ENCODE data around the gene MOB1A. TPM values are rescaled to one million over a fixed set of nuclear protein-coding genes. Genes with fewer than 3 reads are reported as not detected.
"Not testable (repeated sequence)": the region's sequence is repeated elsewhere in the genome, so short reads cannot be mapped to it uniquely, and the experiment has no call there.

MOB1A gene
- total RNA-seq, 2 experiments from 2014 or later: 163 to 165 TPM

GRCh38 chr2:74197049-74197448 lies 18.4 kb upstream of the MOB1A start:
- H3K4me1 Mint-ChIP-seq: peaks cover 45% of the 10 kb centered on the region
- no peaks in the 10 kb centered on the region for H3K9me3 Mint-ChIP-seq
- peaks cover 2% of the 10 kb centered on the region for H3K27me3 Mint-ChIP-seq
- DNase-seq: no peak
- CTCF ChIA-PET: interaction anchor here (0.7 to 6.1 kb wide), 3 partner anchors 14 to 77 kb away, joined by 3 to 83 read pairs (median 5); partner anchors contain the start of gene MOB1A
- POLR2A ChIA-PET: interaction anchor here (4.2 kb wide), 1 partner anchor 19 kb away, joined by 28 read pairs; the partner anchor contains the start of gene MOB1A
- no peak overlapping the region for H3K4me3 Mint-ChIP-seq
- H3K36me3 Mint-ChIP-seq (ENCODE audit: low read depth): peaks cover 19% of the 10 kb centered on the region
- H3K27ac Mint-ChIP-seq: peak overlapping the region; percentile 54

- ChIA-PET CTCF (no interaction called here), POLR2A (no interaction called here)
- H3K9me3 Mint-ChIP-seq: no peaks in the 10 kb centered on the region
- H3K27ac Mint-ChIP-seq: no peak overlapping the region
- no peak for DNase-seq
- H3K4me3 Mint-ChIP-seq: no peak overlapping the region
- H3K4me1 Mint-ChIP-seq: peaks cover 29% of the 10 kb centered on the region
- peaks cover 8% of the 10 kb centered on the region for H3K36me3 Mint-ChIP-seq (ENCODE audit: low read depth)
- H3K27me3 Mint-ChIP-seq: peaks cover 8% of the 10 kb centered on the region
Measured at GRCh38 chr2:74194799-74195198, 16.1 kb upstream of the MOB1A start.

GRCh38 chr2:74191596-74192380 lies 13.1 kb upstream of the MOB1A start:
- Mint-ChIP-seq H3K4me3 (no peak overlapping the region), H3K27me3 (peaks cover 8% of the 10 kb centered on the region), H3K36me3 (ENCODE audit: low read depth) (no peaks in the 10 kb centered on the region), H3K27ac (no peak overlapping the region), H3K9me3 (no peaks in the 10 kb centered on the region), H3K4me1 (peaks cover 9% of the 10 kb centered on the region)
- no peak for DNase-seq
- POLR2A ChIA-PET: no interaction called here
- CTCF ChIA-PET: interaction anchor here (0.6 to 2.7 kb wide), 7 partner anchors 11 to 367 kb away, joined by 3 to 28 read pairs (median 4); partner anchors contain the start of gene MOB1A

GRCh38 chr2:74188696-74189095 lies 10.0 kb upstream of the MOB1A start:
- H3K27me3 Mint-ChIP-seq: peaks cover 10% of the 10 kb centered on the region
- CTCF ChIA-PET: interaction anchor here (1.1 to 11.1 kb wide), 2 partner anchors 10 to 11 kb away, joined by 6 to 83 read pairs; partner anchors contain the start of gene MTHFD2
- H3K4me1 Mint-ChIP-seq: peaks cover 25% of the 10 kb centered on the region
- no peak for DNase-seq
- H3K9me3 Mint-ChIP-seq: peaks cover 2% of the 10 kb centered on the region
- H3K27ac Mint-ChIP-seq: no peak overlapping the region
- H3K4me3 Mint-ChIP-seq: no peak overlapping the region
- H3K36me3 Mint-ChIP-seq (ENCODE audit: low read depth): no peaks in the 10 kb centered on the region
- POLR2A ChIA-PET: no interaction called here

- ChIA-PET CTCF (interaction anchor here (11.1 kb wide), 1 partner anchor 10 kb away, joined by 83 read pairs; the partner anchor contains the start of gene MTHFD2), POLR2A (no interaction called here)
- Mint-ChIP-seq H3K9me3 (peaks cover 2% of the 10 kb centered on the region), H3K4me1 (peaks cover 25% of the 10 kb centered on the region), H3K4me3 (no peak overlapping the region), H3K36me3 (ENCODE audit: low read depth) (no peaks in the 10 kb centered on the region), H3K27me3 (peaks cover 11% of the 10 kb centered on the region), H3K27ac (no peak overlapping the region)
- no peak for DNase-seq
Measured at GRCh38 chr2:74188018-74188601, 9.4 kb upstream of the MOB1A start.

GRCh38 chr2:74186706-74187105 lies 8.0 kb upstream of the MOB1A start:
- CTCF ChIA-PET: interaction anchor here (0.8 to 11.1 kb wide), 3 partner anchors 12 to 32 kb away, joined by 3 to 83 read pairs (median 8); partner anchors contain the start of gene MTHFD2
- H3K4me3 Mint-ChIP-seq; H3K36me3 Mint-ChIP-seq (ENCODE audit: low read depth); DNase-seq; POLR2A ChIA-PET; H3K27me3 Mint-ChIP-seq; H3K9me3 Mint-ChIP-seq: not testable (repeated sequence)
- H3K27ac Mint-ChIP-seq: peak overlapping the region; percentile 54
- H3K4me1 Mint-ChIP-seq: peaks cover 26% of the 10 kb centered on the region

GRCh38 chr2:74186038-74186437 lies 7.4 kb upstream of the MOB1A start:
- H3K27ac Mint-ChIP-seq: peak overlapping the region; percentile 69
- H3K27me3 Mint-ChIP-seq: peaks cover 4% of the 10 kb centered on the region
- H3K4me1 Mint-ChIP-seq: peaks cover 30% of the 10 kb centered on the region
- peak; percentile 41 for DNase-seq
- H3K36me3 Mint-ChIP-seq (ENCODE audit: low read depth): no peaks in the 10 kb centered on the region
- ChIA-PET CTCF (interaction anchor here (0.6 to 11.1 kb wide), 5 partner anchors 12 to 32 kb away, joined by 3 to 83 read pairs (median 3); partner anchors contain the start of gene MTHFD2), POLR2A (no interaction called here)
- peak overlapping the region; percentile 42 for H3K4me3 Mint-ChIP-seq
- peaks cover 2% of the 10 kb centered on the region for H3K9me3 Mint-ChIP-seq

GRCh38 chr2:74183878-74184277 lies 5.2 kb upstream of the MOB1A start:
- Mint-ChIP-seq H3K9me3 (peaks cover 2% of the 10 kb centered on the region), H3K27me3 (peaks cover 4% of the 10 kb centered on the region), H3K36me3 (ENCODE audit: low read depth) (no peaks in the 10 kb centered on the region), H3K4me1 (peaks cover 30% of the 10 kb centered on the region), H3K27ac (no peak overlapping the region), H3K4me3 (no peak overlapping the region)
- DNase-seq: no peak
- CTCF ChIA-PET: interaction anchor here (0.9 to 11.1 kb wide), 5 partner anchors 14 to 360 kb away, joined by 3 to 83 read pairs (median 3); partner anchors contain the start of genes BOLA3 and MTHFD2
- POLR2A ChIA-PET: no interaction called here

GRCh38 chr2:74181739-74182138 lies 3.1 kb upstream of the MOB1A start:
- H3K36me3 Mint-ChIP-seq (ENCODE audit: low read depth): peaks cover 6% of the 10 kb centered on the region
- ChIA-PET POLR2A (no interaction called here), CTCF (interaction anchor here (1.0 to 11.1 kb wide), 7 partner anchors 9 to 256 kb away, joined by 3 to 83 read pairs (median 6); partner anchors contain the start of genes BOLA3 and MTHFD2)
- no peak for DNase-seq
- no peak overlapping the region for H3K4me3 Mint-ChIP-seq
- peaks cover 2% of the 10 kb centered on the region for H3K9me3 Mint-ChIP-seq
- H3K27me3 Mint-ChIP-seq: peaks cover 4% of the 10 kb centered on the region
- peaks cover 36% of the 10 kb centered on the region for H3K4me1 Mint-ChIP-seq
- H3K27ac Mint-ChIP-seq: no peak overlapping the region

- Mint-ChIP-seq H3K4me3 (peak overlapping the region; percentile 92), H3K9me3 (no peaks in the 10 kb centered on the region), H3K4me1 (peaks cover 43% of the 10 kb centered on the region), H3K27me3 (peaks cover 4% of the 10 kb centered on the region), H3K27ac (peak overlapping the region; percentile 94), H3K36me3 (ENCODE audit: low read depth) (peaks cover 19% of the 10 kb centered on the region)
- ChIA-PET POLR2A (interaction anchor here (0.6 to 1.8 kb wide), 4 partner anchors 19 to 317 kb away, joined by 3 to 28 read pairs (median 4); partner anchors contain the start of gene MTHFD2), CTCF (interaction anchor here (0.6 to 11.1 kb wide), 19 partner anchors 8 to 1475 kb away, joined by 3 to 83 read pairs (median 4); partner anchors contain the start of gene MTHFD2)
- DNase-seq: no peak
Measured at GRCh38 chr2:74179063-74179865, 585 bp upstream of the MOB1A start.

- H3K27me3 Mint-ChIP-seq: no peaks in the 10 kb centered on the region
- DNase-seq: no peak
- H3K27ac Mint-ChIP-seq: peak overlapping the region; percentile 94
- no peaks in the 10 kb centered on the region for H3K9me3 Mint-ChIP-seq
- POLR2A ChIA-PET: interaction anchor here (1.1 to 1.8 kb wide), 2 partner anchors 21 to 28 kb away, joined by 3 to 28 read pairs; partner anchors contain the start of gene MTHFD2
- H3K4me1 Mint-ChIP-seq: peaks cover 46% of the 10 kb centered on the region
- H3K36me3 Mint-ChIP-seq (ENCODE audit: low read depth): peaks cover 22% of the 10 kb centered on the region
- CTCF ChIA-PET: interaction anchor here (1.1 to 11.1 kb wide), 6 partner anchors 9 to 270 kb away, joined by 3 to 83 read pairs (median 14); partner anchors contain the start of gene MTHFD2
- peak overlapping the region; percentile 92 for H3K4me3 Mint-ChIP-seq
Measured at GRCh38 chr2:74177696-74178095, 983 bp downstream of the MOB1A start.

GRCh38 chr2:74174909-74175308 lies 3.8 kb downstream of the MOB1A start:
- peaks cover 37% of the 10 kb centered on the region for H3K36me3 Mint-ChIP-seq (ENCODE audit: low read depth)
- DNase-seq: no peak
- no peak overlapping the region for H3K27ac Mint-ChIP-seq
- peaks cover 43% of the 10 kb centered on the region for H3K4me1 Mint-ChIP-seq
- ChIA-PET CTCF (interaction anchor here (1.2 to 1.4 kb wide), 2 partner anchors 11 to 21 kb away, joined by 3 read pairs; no protein-coding TSS in a partner anchor), POLR2A (no interaction called here)
- no peaks in the 10 kb centered on the region for H3K27me3 Mint-ChIP-seq
- H3K9me3 Mint-ChIP-seq: no peaks in the 10 kb centered on the region
- no peak overlapping the region for H3K4me3 Mint-ChIP-seq

Data from activated CD4-positive, alpha-beta T cell treated with anti-CD3 and anti-CD28 coated beads, Interleukin-2, amount 10 ng/mL, durations not matched to agents 7 days and 5 days (primary cell).